ENCODE results near the gene SCAMP1.

DNA sequence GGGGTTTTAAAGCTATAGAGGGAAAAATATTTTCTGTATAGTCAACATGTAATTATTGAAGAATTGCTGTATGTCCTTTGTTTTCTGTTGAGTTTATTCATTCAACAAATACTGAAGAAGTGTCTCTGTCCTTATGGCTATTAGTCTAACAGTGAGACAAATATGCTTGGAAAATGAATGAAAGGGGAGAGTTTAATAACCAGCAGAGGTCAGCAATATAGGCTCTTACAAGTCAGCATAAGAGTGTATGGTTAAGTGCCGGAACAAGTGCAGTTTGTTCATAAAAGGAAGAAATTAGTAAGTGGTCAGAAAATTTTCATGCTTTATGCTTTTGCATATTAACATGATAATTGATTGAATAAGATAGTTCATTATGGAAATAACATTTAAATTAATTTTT, 3.6 kb downstream of the SCAMP1 start:
- TF ChIP-seq CTCF (IDR thresholded peaks at IDR 0.05): no peak
- TF ChIP-seq POLR2A (IDR thresholded peaks at IDR 0.05): no peak

All from uterus (tissue), 2 donors.